HCT116 (cell line): ENCODE data around the gene SEPTIN5. TPM values are rescaled to one million over a fixed set of nuclear protein-coding genes. Genes with fewer than 3 reads are reported as not detected.

ENCODE experiments used
- ATAC-seq: fragments of 200-7000 bp; cut with Tn5 transposase; 2 replicates; pipeline ENCODE4 v1.9.1; 2020; ENCODE audit warnings: mild to moderate bottlenecking, moderate library complexity
- BruUV-seq: library from RNA; stranded (reverse); fragments of 400-500 nt; replicated peaks from 2 replicates; lab custom pipeline; 2021; lab: Mats Ljungman, UMichigan
- CTCF ChIA-PET: fragments of 300-600 bp; sonication (Branson Sonifier 250); formaldehyde crosslinking; loops from one replicate; lab custom pipeline; 2021; ENCODE audit warnings: antibody characterized with exemption; lab: Charles Lee
- POLR2A ChIA-PET: fragments of 300-600, 350-600 bp; sonication (Branson Sonifier 250); formaldehyde crosslinking; loops from one replicate; lab custom pipeline; 2021; ENCODE audit warnings: antibody characterized with exemption; lab: Charles Lee
- RAD21 ChIA-PET, 2 experiments: fragments of 300-600 bp; sonication (Branson Sonifier 250); formaldehyde crosslinking; loops; one replicate each; lab custom pipeline; 2023; ENCODE audit warnings: low total read pairs in 2 of 2; ENCODE audit not compliant: uncharacterized antibody in 2 of 2, unreplicated experiment in 2 of 2, low non-redundant PET in 1 of 2; lab: Charles Lee
- DNase-seq: peaks from one replicate; pipeline ENCODE4 v3.0.0-alpha.2; 2010; ENCODE audit warnings: low read depth, low spot score
- H2AFZ ChIP-seq: fragments of 200-600 bp; shearing (Covaris generic), sonication (generic); 2 replicates; pipeline ENCODE4 v1.6.1; 2017; ENCODE audit warnings: low read depth, mixed run types, mixed read lengths, antibody characterized with exemption, low read length; ENCODE audit not compliant: poor library complexity, severe bottlenecking
- H3K27ac ChIP-seq: 2 replicates; pipeline ENCODE4 v1.5.1; 2012; ENCODE audit warnings: low read depth, low read length
- H3K27me3 ChIP-seq: fragments of 200-600 bp; sonication (generic); 2 replicates; pipeline ENCODE4 v1.6.1; 2016; ENCODE audit warnings: mixed run types, low read length, mixed read lengths; ENCODE audit not compliant: insufficient read depth
- H3K36me3 ChIP-seq, 2 experiments: fragments of 200-500 bp in 1 of 2; fragments of 200-600 bp in 1 of 2; sonication (Bioruptor generic) in 1 of 2; sonication (generic) in 1 of 2; 2 replicates each; pipeline versions ENCODE4 v1.5.1 to v1.6.1; 2014 to 2016; ENCODE audit warnings: low read length in 2 of 2, inconsistent platforms in 1 of 2, mixed read lengths in 1 of 2, mixed run types in 1 of 2; ENCODE audit not compliant: insufficient read depth in 2 of 2, control insufficient read depth in 1 of 2
- H3K4me1 ChIP-seq, 2 experiments: fragments of 200-600 bp in 1 of 2; sonication (generic) in 1 of 2; 2 replicates each; pipeline versions ENCODE4 v1.5.1 to v1.6.1; 2012 to 2017; ENCODE audit warnings: low read length in 2 of 2, inconsistent platforms in 1 of 2, mild to moderate bottlenecking in 1 of 2, mixed read lengths in 1 of 2, mixed run types in 1 of 2, moderate library complexity in 1 of 2; ENCODE audit not compliant: insufficient read depth in 2 of 2, control insufficient read depth in 1 of 2
- H3K4me2 ChIP-seq: fragments of 200-600 bp; sonication (generic); 2 replicates; pipeline ENCODE4 v1.6.1; 2017; ENCODE audit warnings: mixed run types, low read length, mixed read lengths
- H3K4me3 ChIP-seq, 2 experiments: fragments of 200-600 bp in 1 of 2; sonication (generic) in 1 of 2; replicated peaks in 1 of 2; 2 replicates each; pipeline ENCODE4 v1.5.1; 2011 to 2016; ENCODE audit warnings: low read length in 2 of 2, control low read depth in 1 of 2, low read depth in 1 of 2, mild to moderate bottlenecking in 1 of 2, mixed read lengths in 1 of 2, mixed run types in 1 of 2
- H3K79me2 ChIP-seq: fragments of 200-600 bp; sonication (generic); 2 replicates; pipeline ENCODE4 v1.6.1; 2017; ENCODE audit warnings: mild to moderate bottlenecking, mixed run types, low read length, moderate library complexity, mixed read lengths; ENCODE audit not compliant: insufficient read depth
- H3K9ac ChIP-seq: fragments of 200-600 bp; sonication (generic); 2 replicates; pipeline ENCODE4 v1.6.1; 2016; ENCODE audit warnings: low read length, mixed read lengths
- H3K9me2 ChIP-seq: fragments of 200-600 bp; sonication (generic), shearing (Covaris generic); 2 replicates; pipeline ENCODE4 v1.6.1; 2017; ENCODE audit warnings: mixed run types, mild to moderate bottlenecking, moderate library complexity; ENCODE audit not compliant: insufficient read depth
- H3K9me3 ChIP-seq, 2 experiments: fragments of 200-500 bp in 1 of 2; fragments of 200-600 bp in 1 of 2; sonication (Bioruptor generic) in 1 of 2; sonication (generic) in 1 of 2; 2 replicates each; pipeline ENCODE4 v1.6.1; 2014 to 2017; ENCODE audit warnings: low read length in 2 of 2, mixed read lengths in 2 of 2, inconsistent platforms in 1 of 2, low read depth in 1 of 2, mild to moderate bottlenecking in 1 of 2, mixed run types in 1 of 2, moderate library complexity in 1 of 2; ENCODE audit not compliant: control insufficient read depth in 1 of 2, insufficient read depth in 1 of 2
- H4K20me1 ChIP-seq: fragments of 200-600 bp; sonication (generic), shearing (Covaris generic); 2 replicates; pipeline ENCODE4 v1.6.1; 2017; ENCODE audit warnings: mixed run types, mild to moderate bottlenecking, moderate library complexity; ENCODE audit not compliant: insufficient read depth
- EGR1 ChIP-seq: IDR thresholded peaks from 2 replicates; pipeline ENCODE4 v1.6.1; 2012; ENCODE audit warnings: low read depth
- ELF1 ChIP-seq: IDR thresholded peaks from 2 replicates; pipeline ENCODE4 v1.6.1; 2012; ENCODE audit warnings: low read depth, borderline replicate concordance
- EZH2phosphoT487 ChIP-seq: fragments of 200-600 bp; IDR thresholded peaks from 2 replicates; pipeline ENCODE4 v1.6.1; 2018; ENCODE audit warnings: antibody characterized with exemption, borderline replicate concordance
- SP1 ChIP-seq: IDR thresholded peaks from 2 replicates; pipeline ENCODE4 v1.6.1; 2012; ENCODE audit warnings: low read depth
- TCF7L2 ChIP-seq: IDR thresholded peaks from 2 replicates; pipeline ENCODE4 v1.7.0; 2011; ENCODE audit warnings: borderline replicate concordance, inconsistent platforms; ENCODE audit not compliant: insufficient read depth, insufficient read length; ENCODE audit errors: extremely low read depth
- ZNF274 ChIP-seq: fragments of 200-500 bp; sonication (Bioruptor generic); IDR thresholded peaks from 2 replicates; pipeline ENCODE4 v1.6.1; 2014; ENCODE audit warnings: mild to moderate bottlenecking, low read depth, low read length, inconsistent platforms
- intact Hi-C: fragments of 100-400 bp; cut with micrococcal nuclease; formaldehyde crosslinking; loops from 2 replicates; pipeline ENCODE4 v1.10.0; 2022
- total RNA-seq: library from RNA; stranded (reverse); gene quantifications from one replicate; pipeline ENCODE4 v1.2.1, GENCODE V29; 2021; ENCODE audit not compliant: unreplicated experiment
- TF ChIP-seq, protein P1 (sequence below): IDR thresholded peaks from 2 replicates; pipeline ENCODE4 v1.6.1; 2011; ENCODE audit warnings: mild to moderate bottlenecking, low read length, moderate library complexity; ENCODE audit not compliant: insufficient replicate concordance; ENCODE audit errors: extremely low read depth

SEPTIN5 gene
- total RNA-seq, 1 experiment from 2014 or later: 9.0 TPM

DNA sequence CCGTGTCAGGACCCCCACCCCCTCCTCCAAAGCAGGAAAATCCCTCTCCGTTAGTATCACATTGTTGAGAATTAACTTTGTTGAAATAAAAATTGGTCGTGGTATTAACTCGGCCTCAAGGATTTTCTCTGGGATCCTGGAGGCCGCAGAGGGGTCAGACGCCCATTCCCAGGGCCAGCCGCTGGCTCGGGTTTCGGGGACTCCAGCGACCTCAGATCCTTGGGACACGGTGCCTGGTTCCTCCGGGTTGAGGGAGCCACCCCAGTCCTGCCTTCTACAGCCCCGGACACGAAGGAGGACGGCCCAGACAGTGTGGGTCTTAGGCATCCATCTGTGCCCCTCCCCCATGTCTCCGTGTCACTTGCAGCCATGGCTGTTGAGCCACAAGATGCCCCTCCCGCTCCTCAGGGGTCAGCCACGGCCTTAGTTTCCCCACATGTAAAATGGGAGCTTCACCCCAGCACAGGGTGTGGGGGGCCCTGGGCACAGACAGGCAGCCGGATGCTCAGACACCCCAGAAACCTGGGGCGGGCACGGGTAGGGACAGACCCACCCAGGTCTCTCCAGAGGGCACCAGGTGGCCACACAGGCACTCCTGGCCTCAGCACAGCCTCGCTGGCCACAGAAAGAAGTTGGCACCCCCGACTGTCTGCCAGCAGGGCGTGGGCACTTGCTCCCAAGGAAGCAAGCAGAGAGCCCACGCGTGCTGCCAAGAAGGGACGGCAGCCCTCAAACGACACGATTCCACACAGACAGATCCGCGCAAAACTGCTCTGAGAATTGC, 24.6 kb downstream of the SEPTIN5 start:
- Histone ChIP-seq H3K9me3 (no peaks in the 10 kb centered on the region), H3K36me3 (no peaks in the 10 kb centered on the region), H3K27me3 (no peaks in the 10 kb centered on the region), H3K4me1 (no peaks in the 10 kb centered on the region), H3K79me2 (no peaks in the 10 kb centered on the region), H3K4me2 (no peak overlapping the region), H2AFZ (no peak overlapping the region), H3K9ac (no peak overlapping the region), H3K4me3 (no peak overlapping the region), H4K20me1 (no peaks in the 10 kb centered on the region), H3K27ac (no peak overlapping the region), H3K9me2 (no peaks in the 10 kb centered on the region)
- ATAC-seq: no peak
- ChIA-PET CTCF (no interaction called here), POLR2A (no interaction called here), RAD21 (no interaction called here)
- intact Hi-C loops: no loop called here
- no peak for DNase-seq
- no TSS peak for BruUV-seq
- TF ChIP-seq, protein P1, sequence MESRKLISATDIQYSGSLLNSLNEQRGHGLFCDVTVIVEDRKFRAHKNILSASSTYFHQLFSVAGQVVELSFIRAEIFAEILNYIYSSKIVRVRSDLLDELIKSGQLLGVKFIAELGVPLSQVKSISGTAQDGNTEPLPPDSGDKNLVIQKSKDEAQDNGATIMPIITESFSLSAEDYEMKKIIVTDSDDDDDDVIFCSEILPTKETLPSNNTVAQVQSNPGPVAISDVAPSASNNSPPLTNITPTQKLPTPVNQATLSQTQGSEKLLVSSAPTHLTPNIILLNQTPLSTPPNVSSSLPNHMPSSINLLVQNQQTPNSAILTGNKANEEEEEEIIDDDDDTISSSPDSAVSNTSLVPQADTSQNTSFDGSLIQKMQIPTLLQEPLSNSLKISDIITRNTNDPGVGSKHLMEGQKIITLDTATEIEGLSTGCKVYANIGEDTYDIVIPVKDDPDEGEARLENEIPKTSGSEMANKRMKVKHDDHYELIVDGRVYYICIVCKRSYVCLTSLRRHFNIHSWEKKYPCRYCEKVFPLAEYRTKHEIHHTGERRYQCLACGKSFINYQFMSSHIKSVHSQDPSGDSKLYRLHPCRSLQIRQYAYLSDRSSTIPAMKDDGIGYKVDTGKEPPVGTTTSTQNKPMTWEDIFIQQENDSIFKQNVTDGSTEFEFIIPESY: no peak
- no peak for TF ChIP-seq ELF1
- TF ChIP-seq SP1: no peak
- TF ChIP-seq EGR1: no peak
- no peak for TF ChIP-seq TCF7L2
- no peak for TF ChIP-seq EZH2phosphoT487
- TF ChIP-seq ZNF274: no peak
